HG03095 (cell line): ENCODE measurements around the gene GSN.
A peak's percentile ranks its signal among the peaks of the same experiment; 100 is the strongest.

ENCODE experiments used
- ATAC-seq: cut with Tn5 transposase; IDR thresholded peaks from one replicate; pipeline ENCODE4 v1.9.1; 2021; ENCODE audit warnings: moderate library complexity; ENCODE audit not compliant: unreplicated experiment

Gene GSN

GRCh38 chr9:121368745-121369144 lies 100.8 kb downstream of the GSN start:
- ATAC-seq: no peak

GRCh38 chr9:121369595-121370265 lies 101.8 kb downstream of the GSN start, which contains the start of gene STOM:
STOM (minus strand) TSS chr9:121370250; CDS start chr9:121370187, 63 bp downstream.
- peak; percentile 50 for ATAC-seq

GRCh38 chr9:121371495-121372061 lies 103.6 kb downstream of the GSN start:
- no peak for ATAC-seq

GRCh38 chr9:121372239-121373010 lies 104.5 kb downstream of the GSN start:
- no peak for ATAC-seq

GRCh38 chr9:121373011-121373729 lies 105.2 kb downstream of the GSN start:
- ATAC-seq: no peak

GRCh38 chr9:121376214-121376830 lies 108.4 kb downstream of the GSN start:
- ATAC-seq: no peak

- no peak for ATAC-seq
Observed at GRCh38 chr9:121380846-121381245, 112.9 kb downstream of the GSN start.
